ENCODE measurements around the gene NUPR2. TPM values are rescaled to one million over a fixed set of nuclear protein-coding genes. Genes with fewer than 3 reads are reported as not detected.
"Not testable (repeated sequence)": the region's sequence is repeated elsewhere in the genome, so short reads cannot be mapped to it uniquely, and the experiment has no call there.

The NUPR2 gene
- total RNA-seq, 3 donors from 2014 or later (not counting 1 experiment from before 2014, with no cell fraction given), result not detected

DNA sequence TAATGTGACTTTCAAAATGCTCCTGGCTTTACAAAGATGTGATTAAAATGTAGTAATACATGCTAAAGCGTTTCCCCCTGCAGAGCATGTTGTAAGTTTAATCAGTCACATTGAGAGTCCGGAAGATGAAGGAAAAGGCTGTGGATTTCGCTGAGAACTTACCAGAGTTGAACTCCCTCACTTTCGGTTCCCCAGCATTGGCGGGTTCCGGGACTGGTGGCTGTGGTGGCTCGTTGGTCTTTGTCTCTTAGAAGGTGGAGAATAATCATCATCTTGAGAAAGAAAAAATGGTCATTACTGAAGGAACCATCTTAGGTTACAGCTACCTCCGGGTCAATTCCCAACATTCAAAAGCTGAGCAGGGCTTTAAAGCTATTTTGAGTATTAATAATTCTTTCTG is 9.6 kb upstream of the NUPR2 start:
- Histone ChIP-seq H3K27ac (ENCODE audit: low read length) (no peak overlapping the region), H3K4me3 (ENCODE audit: low read length) (no peak overlapping the region), H3K4me1 (ENCODE audit: control insufficient read depth, insufficient read depth, low read length) (no peaks in the 10 kb centered on the region), H3K27me3 (ENCODE audit: control insufficient read depth, insufficient read depth, low read length) (no peaks in the 10 kb centered on the region), H3K9me3 (ENCODE audit: control insufficient read depth, insufficient read depth, low read length) (no peaks in the 10 kb centered on the region), H3K36me3 (ENCODE audit: control insufficient read depth, insufficient read depth, low read length) (no peaks in the 10 kb centered on the region)
- Mint-ChIP-seq H3K4me1 (no peaks in the 10 kb centered on the region), H3K9me3 (no peaks in the 10 kb centered on the region), H3K27ac (no peak overlapping the region), H3K36me3 (no peaks in the 10 kb centered on the region), H3K27me3 (ENCODE audit: low read depth in 2 of 2) (no peaks in the 10 kb centered on the region), H3K4me3 (no peak overlapping the region)
- WGBS (ENCODE audit: insufficient coverage), result 84% methylated on average over 7 of the region's 8 CpGs
- intact Hi-C loops (cut with micrococcal nuclease), result no loop called here
- ATAC-seq (no peak), DNase-seq (no peak)
- TF ChIP-seq, protein P1, sequence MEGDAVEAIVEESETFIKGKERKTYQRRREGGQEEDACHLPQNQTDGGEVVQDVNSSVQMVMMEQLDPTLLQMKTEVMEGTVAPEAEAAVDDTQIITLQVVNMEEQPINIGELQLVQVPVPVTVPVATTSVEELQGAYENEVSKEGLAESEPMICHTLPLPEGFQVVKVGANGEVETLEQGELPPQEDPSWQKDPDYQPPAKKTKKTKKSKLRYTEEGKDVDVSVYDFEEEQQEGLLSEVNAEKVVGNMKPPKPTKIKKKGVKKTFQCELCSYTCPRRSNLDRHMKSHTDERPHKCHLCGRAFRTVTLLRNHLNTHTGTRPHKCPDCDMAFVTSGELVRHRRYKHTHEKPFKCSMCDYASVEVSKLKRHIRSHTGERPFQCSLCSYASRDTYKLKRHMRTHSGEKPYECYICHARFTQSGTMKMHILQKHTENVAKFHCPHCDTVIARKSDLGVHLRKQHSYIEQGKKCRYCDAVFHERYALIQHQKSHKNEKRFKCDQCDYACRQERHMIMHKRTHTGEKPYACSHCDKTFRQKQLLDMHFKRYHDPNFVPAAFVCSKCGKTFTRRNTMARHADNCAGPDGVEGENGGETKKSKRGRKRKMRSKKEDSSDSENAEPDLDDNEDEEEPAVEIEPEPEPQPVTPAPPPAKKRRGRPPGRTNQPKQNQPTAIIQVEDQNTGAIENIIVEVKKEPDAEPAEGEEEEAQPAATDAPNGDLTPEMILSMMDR (IDR thresholded peaks at IDR 0.05), result no peak

- H3K9me3 ChIP-seq (ENCODE audit: control insufficient read depth, insufficient read depth, low read length), result no peaks in the 10 kb centered on the region
- no peak overlapping the region for H3K27ac Mint-ChIP-seq
- no peaks in the 10 kb centered on the region for H3K9me3 Mint-ChIP-seq
- TF ChIP-seq, protein P1 (IDR thresholded peaks at IDR 0.05), result no peak
- DNase-seq, result no peak
- H3K4me3 Mint-ChIP-seq, result no peak overlapping the region
- ATAC-seq, result no peak
- H3K4me1 ChIP-seq (ENCODE audit: control insufficient read depth, insufficient read depth, low read length), result no peaks in the 10 kb centered on the region
- H3K4me1 Mint-ChIP-seq, result no peaks in the 10 kb centered on the region
- intact Hi-C loops (cut with micrococcal nuclease), result no loop called here
- 68% methylated on average over 6 of the region's 6 CpGs for WGBS (ENCODE audit: insufficient coverage)
- no peaks in the 10 kb centered on the region for H3K36me3 ChIP-seq (ENCODE audit: control insufficient read depth, insufficient read depth, low read length)
- no peaks in the 10 kb centered on the region for H3K36me3 Mint-ChIP-seq
- H3K27me3 Mint-ChIP-seq (ENCODE audit: low read depth in 2 of 2), result no peaks in the 10 kb centered on the region
- H3K27me3 ChIP-seq (ENCODE audit: control insufficient read depth, insufficient read depth, low read length), result no peaks in the 10 kb centered on the region
- no peak overlapping the region for H3K4me3 ChIP-seq (ENCODE audit: low read length)
- no peak overlapping the region for H3K27ac ChIP-seq (ENCODE audit: low read length)
Measured at GRCh38 chr7:56124981-56125380, 8.8 kb upstream of the NUPR2 start.

- Mint-ChIP-seq H3K9me3 (no peaks in the 10 kb centered on the region), H3K4me3 (no peak overlapping the region), H3K4me1 (no peaks in the 10 kb centered on the region), H3K27ac (no peak overlapping the region), H3K36me3 (no peaks in the 10 kb centered on the region), H3K27me3 (ENCODE audit: low read depth in 2 of 2) (peaks cover 7 to 15% of the 10 kb centered on the region in 2 donors)
- Histone ChIP-seq H3K4me3 (ENCODE audit: low read length) (no peak overlapping the region), H3K27me3 (ENCODE audit: control insufficient read depth, insufficient read depth, low read length) (peaks cover 5% of the 10 kb centered on the region), H3K36me3 (ENCODE audit: control insufficient read depth, insufficient read depth, low read length) (no peaks in the 10 kb centered on the region), H3K27ac (ENCODE audit: low read length) (no peak overlapping the region), H3K4me1 (ENCODE audit: control insufficient read depth, insufficient read depth, low read length) (no peaks in the 10 kb centered on the region), H3K9me3 (ENCODE audit: control insufficient read depth, insufficient read depth, low read length) (no peaks in the 10 kb centered on the region)
- ATAC-seq (no peak), DNase-seq (no peak)
- WGBS (ENCODE audit: insufficient coverage), result 90% methylated on average over 6 of the region's 6 CpGs
- TF ChIP-seq, protein P1 (IDR thresholded peaks at IDR 0.05), result no peak
- intact Hi-C loops (cut with micrococcal nuclease), result no loop called here
Measured at GRCh38 chr7:56121440-56121839, 5.2 kb upstream of the NUPR2 start.

- H3K27ac Mint-ChIP-seq; H3K4me1 ChIP-seq (ENCODE audit: control insufficient read depth, insufficient read depth, low read length); H3K9me3 Mint-ChIP-seq; H3K4me1 Mint-ChIP-seq; intact Hi-C loops (cut with micrococcal nuclease); H3K27ac ChIP-seq (ENCODE audit: low read length); H3K4me3 Mint-ChIP-seq; H3K9me3 ChIP-seq (ENCODE audit: control insufficient read depth, insufficient read depth, low read length); DNase-seq; H3K36me3 Mint-ChIP-seq; H3K36me3 ChIP-seq (ENCODE audit: control insufficient read depth, insufficient read depth, low read length); ATAC-seq; H3K4me3 ChIP-seq (ENCODE audit: low read length): not testable (repeated sequence)
- H3K27me3 Mint-ChIP-seq (ENCODE audit: low read depth in 2 of 2), result peaks cover 6 to 10% of the 10 kb centered on the region in 2 donors
- 79% methylated on average over 3 of the region's 3 CpGs for WGBS (ENCODE audit: insufficient coverage)
- peaks cover 10% of the 10 kb centered on the region for H3K27me3 ChIP-seq (ENCODE audit: control insufficient read depth, insufficient read depth, low read length)
Measured at GRCh38 chr7:56112244-56112643, 4.0 kb downstream of the NUPR2 start.

All from natural killer cell (primary cell).